ENCODE data around the gene TAC3. TPM values are rescaled to one million over a fixed set of nuclear protein-coding genes. Genes with fewer than 3 reads are reported as not detected.

Gene TAC3
- total RNA-seq, 1 donor from 2014 or later, result 1.3 TPM

DNA sequence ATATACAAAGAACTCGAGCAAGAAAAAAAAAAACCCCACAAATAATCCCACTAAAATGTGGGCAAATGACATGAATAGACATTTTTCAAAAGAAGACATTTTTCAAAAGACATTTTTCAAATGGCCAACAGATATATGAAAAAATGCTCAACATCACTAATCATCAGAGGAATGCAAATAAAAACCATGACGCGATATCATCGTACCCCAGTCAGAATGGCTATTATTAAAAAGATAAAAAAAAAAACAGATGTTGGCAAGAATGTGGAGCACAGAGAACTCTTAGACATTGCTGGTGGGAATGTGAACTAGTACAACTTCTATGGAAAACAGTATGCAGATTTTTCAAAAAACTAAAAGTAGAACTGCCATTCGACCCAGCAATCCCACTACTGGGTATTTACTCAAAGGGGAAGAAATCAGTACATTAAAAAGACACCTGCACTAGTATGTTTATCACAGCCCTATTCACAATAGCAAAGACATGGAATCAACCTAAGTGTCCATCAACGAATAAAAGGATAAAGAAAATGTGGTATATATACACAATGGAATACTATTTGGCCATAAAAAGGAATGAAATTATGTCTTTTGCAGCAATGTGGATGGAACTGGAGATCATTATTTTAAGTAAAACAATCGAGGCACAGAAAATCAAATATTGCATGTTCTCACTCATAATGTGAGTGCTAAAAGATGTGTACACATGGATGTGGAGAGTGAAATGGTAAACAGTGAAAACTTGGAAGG lies 26.3 kb downstream of the TAC3 start:
- Histone ChIP-seq H3K4me3 (ENCODE audit: insufficient read depth, low read depth, low read length) (no peak overlapping the region), H3K9ac (ENCODE audit: low read length) (no peak overlapping the region), H3K27ac (ENCODE audit: low read depth, low read length) (no peak overlapping the region), H4K20me1 (ENCODE audit: insufficient read depth, low read length) (no peaks in the 10 kb centered on the region), H3K27me3 (ENCODE audit: insufficient read depth, low read length) (peaks cover 2% of the 10 kb centered on the region), H3K4me1 (ENCODE audit: insufficient read depth, low read length) (peaks cover 3% of the 10 kb centered on the region), H2AFZ (ENCODE audit: low read depth, low read length) (no peak overlapping the region), H3K36me3 (ENCODE audit: insufficient read depth, low read length) (no peaks in the 10 kb centered on the region), H3K4me2 (ENCODE audit: low read length) (no peak overlapping the region), H3K79me2 (ENCODE audit: insufficient read depth, low read length) (no peaks in the 10 kb centered on the region), H3K9me3 (ENCODE audit: insufficient read depth, low read depth, low read length) (no peaks in the 10 kb centered on the region)
- DNase-seq (ENCODE audit: low read depth), result no peak
- FAIRE-seq, result no peak
- Mint-ChIP-seq H3K27me3 (ENCODE audit: low read depth, unreplicated experiment) (no peaks in the 10 kb centered on the region), H3K4me1 (ENCODE audit: low read depth, unreplicated experiment) (peaks cover 25% of the 10 kb centered on the region), H3K9me3 (ENCODE audit: unreplicated experiment) (no peaks in the 10 kb centered on the region), H3K4me3 (ENCODE audit: unreplicated experiment) (no peak overlapping the region), H3K27ac (ENCODE audit: unreplicated experiment) (no peak overlapping the region), H3K36me3 (ENCODE audit: low read depth, unreplicated experiment) (peaks cover 4% of the 10 kb centered on the region)
- no peak for TF ChIP-seq EZH2 (IDR thresholded peaks at IDR 0.05; ENCODE audit: insufficient read depth, low read length)
- TF ChIP-seq, protein P1, sequence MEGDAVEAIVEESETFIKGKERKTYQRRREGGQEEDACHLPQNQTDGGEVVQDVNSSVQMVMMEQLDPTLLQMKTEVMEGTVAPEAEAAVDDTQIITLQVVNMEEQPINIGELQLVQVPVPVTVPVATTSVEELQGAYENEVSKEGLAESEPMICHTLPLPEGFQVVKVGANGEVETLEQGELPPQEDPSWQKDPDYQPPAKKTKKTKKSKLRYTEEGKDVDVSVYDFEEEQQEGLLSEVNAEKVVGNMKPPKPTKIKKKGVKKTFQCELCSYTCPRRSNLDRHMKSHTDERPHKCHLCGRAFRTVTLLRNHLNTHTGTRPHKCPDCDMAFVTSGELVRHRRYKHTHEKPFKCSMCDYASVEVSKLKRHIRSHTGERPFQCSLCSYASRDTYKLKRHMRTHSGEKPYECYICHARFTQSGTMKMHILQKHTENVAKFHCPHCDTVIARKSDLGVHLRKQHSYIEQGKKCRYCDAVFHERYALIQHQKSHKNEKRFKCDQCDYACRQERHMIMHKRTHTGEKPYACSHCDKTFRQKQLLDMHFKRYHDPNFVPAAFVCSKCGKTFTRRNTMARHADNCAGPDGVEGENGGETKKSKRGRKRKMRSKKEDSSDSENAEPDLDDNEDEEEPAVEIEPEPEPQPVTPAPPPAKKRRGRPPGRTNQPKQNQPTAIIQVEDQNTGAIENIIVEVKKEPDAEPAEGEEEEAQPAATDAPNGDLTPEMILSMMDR (IDR thresholded peaks at IDR 0.05; ENCODE audit: insufficient read depth, low read depth, low read length), result no peak

DNA sequence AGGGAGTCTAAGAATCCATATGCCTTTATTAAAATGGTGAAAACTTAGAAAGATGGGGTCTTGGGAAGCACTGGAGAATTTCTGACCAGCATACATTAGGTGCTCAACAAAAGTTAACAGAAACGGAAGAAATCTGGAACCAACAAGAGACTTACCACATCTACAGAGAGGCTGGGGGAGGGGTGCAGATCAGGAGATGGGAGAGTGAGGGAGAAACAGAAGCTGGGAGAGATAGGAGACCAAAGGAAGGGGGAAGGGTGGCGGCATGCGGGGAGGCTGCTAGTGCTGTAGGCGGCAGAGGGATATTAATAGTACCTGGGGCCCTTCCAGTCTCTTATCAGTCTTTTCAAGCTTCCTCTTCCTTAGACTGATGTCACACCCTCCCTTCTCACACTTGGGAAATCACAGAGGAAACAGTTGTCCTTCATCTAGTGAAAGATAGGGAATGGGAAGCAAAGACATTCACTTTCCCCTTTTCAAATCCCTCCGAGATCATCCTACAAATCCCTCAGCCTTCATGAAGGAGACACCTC lies 28.1 kb downstream of the TAC3 start:
- Mint-ChIP-seq H3K9me3 (ENCODE audit: unreplicated experiment) (no peaks in the 10 kb centered on the region), H3K4me3 (ENCODE audit: unreplicated experiment) (peak overlapping the region; percentile 9), H3K27ac (ENCODE audit: unreplicated experiment) (peak overlapping the region; percentile 67), H3K4me1 (ENCODE audit: low read depth, unreplicated experiment) (peaks cover 25% of the 10 kb centered on the region), H3K36me3 (ENCODE audit: low read depth, unreplicated experiment) (no peaks in the 10 kb centered on the region), H3K27me3 (ENCODE audit: low read depth, unreplicated experiment) (no peaks in the 10 kb centered on the region)
- H3K27ac ChIP-seq (ENCODE audit: low read depth, low read length), result no peak overlapping the region
- DNase-seq (ENCODE audit: low read depth) (no peak), FAIRE-seq (no peak)
- no peak overlapping the region for H2AFZ ChIP-seq (ENCODE audit: low read depth, low read length)
- no peaks in the 10 kb centered on the region for H4K20me1 ChIP-seq (ENCODE audit: insufficient read depth, low read length)
- no peak overlapping the region for H3K9ac ChIP-seq (ENCODE audit: low read length)
- no peaks in the 10 kb centered on the region for H3K9me3 ChIP-seq (ENCODE audit: insufficient read depth, low read depth, low read length)
- H3K27me3 ChIP-seq (ENCODE audit: insufficient read depth, low read length), result peaks cover 2% of the 10 kb centered on the region
- peak overlapping the region; percentile 35 for H3K4me2 ChIP-seq (ENCODE audit: low read length)
- H3K4me3 ChIP-seq (ENCODE audit: insufficient read depth, low read depth, low read length), result no peak overlapping the region
- H3K79me2 ChIP-seq (ENCODE audit: insufficient read depth, low read length), result no peaks in the 10 kb centered on the region
- no peaks in the 10 kb centered on the region for H3K36me3 ChIP-seq (ENCODE audit: insufficient read depth, low read length)
- H3K4me1 ChIP-seq (ENCODE audit: insufficient read depth, low read length), result peaks cover 3% of the 10 kb centered on the region
- TF ChIP-seq, protein P1 (IDR thresholded peaks at IDR 0.05; ENCODE audit: insufficient read depth, low read depth, low read length), result no peak
- no peak for TF ChIP-seq EZH2 (IDR thresholded peaks at IDR 0.05; ENCODE audit: insufficient read depth, low read length)

DNA sequence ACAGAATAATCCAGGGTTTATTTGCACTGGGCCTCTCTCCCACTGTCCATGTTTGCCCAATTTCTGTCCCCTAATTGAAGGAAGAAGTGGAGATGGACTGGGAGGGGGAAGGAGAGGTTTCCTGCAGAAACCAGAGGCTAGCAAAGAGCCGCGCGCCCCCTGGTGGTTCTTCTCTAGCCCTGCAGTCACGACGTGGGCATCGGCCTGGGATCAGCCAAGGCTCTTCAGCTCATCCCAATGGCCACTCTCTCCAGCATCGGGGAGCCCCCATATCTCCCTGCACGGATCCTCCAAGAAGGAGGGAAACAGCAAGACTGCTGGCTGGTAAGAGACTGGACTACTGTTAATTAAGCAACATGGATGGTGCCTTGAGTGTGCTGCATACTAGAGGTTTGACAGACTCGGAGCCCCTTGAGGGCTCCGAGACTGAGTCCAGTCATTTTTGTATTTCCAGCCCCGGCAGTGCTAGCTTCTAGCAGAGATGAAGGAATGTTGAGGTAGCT lies 28.7 kb downstream of the TAC3 start:
- Mint-ChIP-seq H3K9me3 (ENCODE audit: unreplicated experiment) (no peaks in the 10 kb centered on the region), H3K4me1 (ENCODE audit: low read depth, unreplicated experiment) (peaks cover 25% of the 10 kb centered on the region), H3K4me3 (ENCODE audit: unreplicated experiment) (no peak overlapping the region), H3K36me3 (ENCODE audit: low read depth, unreplicated experiment) (no peaks in the 10 kb centered on the region), H3K27ac (ENCODE audit: unreplicated experiment) (no peak overlapping the region), H3K27me3 (ENCODE audit: low read depth, unreplicated experiment) (no peaks in the 10 kb centered on the region)
- Histone ChIP-seq H4K20me1 (ENCODE audit: insufficient read depth, low read length) (no peaks in the 10 kb centered on the region), H3K4me1 (ENCODE audit: insufficient read depth, low read length) (peaks cover 3% of the 10 kb centered on the region), H3K79me2 (ENCODE audit: insufficient read depth, low read length) (no peaks in the 10 kb centered on the region), H3K36me3 (ENCODE audit: insufficient read depth, low read length) (no peaks in the 10 kb centered on the region), H3K9me3 (ENCODE audit: insufficient read depth, low read depth, low read length) (no peaks in the 10 kb centered on the region), H2AFZ (ENCODE audit: low read depth, low read length) (no peak overlapping the region), H3K27me3 (ENCODE audit: insufficient read depth, low read length) (peaks cover 2% of the 10 kb centered on the region), H3K4me2 (ENCODE audit: low read length) (peak overlapping the region; percentile 35), H3K4me3 (ENCODE audit: insufficient read depth, low read depth, low read length) (no peak overlapping the region), H3K27ac (ENCODE audit: low read depth, low read length) (no peak overlapping the region), H3K9ac (ENCODE audit: low read length) (no peak overlapping the region)
- TF ChIP-seq EZH2 (IDR thresholded peaks at IDR 0.05; ENCODE audit: insufficient read depth, low read length), result no peak
- TF ChIP-seq, protein P1 (IDR thresholded peaks at IDR 0.05; ENCODE audit: insufficient read depth, low read depth, low read length), result peak; percentile 85
- peak; percentile 20 for DNase-seq (ENCODE audit: low read depth)
- FAIRE-seq, result no peak
